ENCODE results near the gene DOCK10.

Gene DOCK10

DNA sequence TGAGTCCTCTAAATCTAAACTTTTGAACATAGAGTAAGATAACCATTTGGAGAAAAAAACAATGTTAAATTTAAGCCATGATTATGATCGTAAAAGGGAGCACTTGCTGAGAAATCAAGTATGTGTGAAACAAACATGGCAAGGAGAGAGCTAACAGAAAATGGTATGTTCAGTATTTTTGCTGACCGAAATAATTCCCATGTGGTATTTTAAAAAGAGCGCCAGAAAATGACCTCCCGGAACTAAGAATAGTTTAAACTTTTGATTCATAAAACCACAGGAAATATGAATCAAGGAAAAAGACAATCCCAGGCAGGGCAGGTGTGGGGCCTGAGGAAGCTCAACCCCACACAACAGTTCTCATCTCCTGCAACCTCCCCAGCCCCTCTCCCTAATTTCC lies 74.2 kb downstream of the DOCK10 start:
- WGBS, 2 experiments, result 94 to 95% methylated on average over 4 of the region's 4 CpGs

DNA sequence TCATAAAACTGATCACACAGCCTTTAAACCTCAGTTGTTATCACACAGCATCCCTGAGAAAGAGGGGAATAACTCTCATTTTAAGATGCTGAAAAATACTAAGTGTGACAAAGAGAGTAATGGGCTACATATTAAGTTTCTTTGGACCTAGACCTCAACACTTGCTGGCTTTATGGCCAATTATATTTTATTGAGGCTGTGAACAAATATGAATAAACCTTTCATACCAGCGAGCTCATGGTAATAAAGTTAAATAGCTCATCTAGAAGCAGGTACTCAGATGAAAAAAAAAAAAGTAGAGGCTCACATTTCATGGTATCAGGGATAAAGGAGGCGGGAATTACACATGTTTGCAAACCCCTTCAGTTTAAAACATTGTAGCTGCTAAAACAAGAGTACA lies 75.7 kb downstream of the DOCK10 start:
- no peaks in the 10 kb centered on the region for H3K27me3 ChIP-seq (ENCODE audit: control insufficient read depth, insufficient read depth, low read length, poor library complexity, severe bottlenecking)
- no peaks in the 10 kb centered on the region for H3K36me3 ChIP-seq (ENCODE audit: control insufficient read depth, insufficient read depth, low read length)
- H3K27ac ChIP-seq (ENCODE audit: insufficient read depth, low read depth, low read length, poor library complexity, severe bottlenecking), result no peak overlapping the region
- no peaks in the 10 kb centered on the region for H3K4me1 ChIP-seq (ENCODE audit: control insufficient read depth, insufficient read depth, low read length)
- no peak overlapping the region for H3K4me3 ChIP-seq (ENCODE audit: insufficient read depth, low read depth, low read length)
- no peaks in the 10 kb centered on the region for H3K9me3 ChIP-seq (ENCODE audit: control insufficient read depth, low read length)
- WGBS, 2 experiments, result 93 to 96% methylated on average over 2 of the region's 2 CpGs

More for the DNA sequence above, 74.2 kb downstream of the DOCK10 start:
- no peaks in the 10 kb centered on the region for H3K4me1 ChIP-seq (ENCODE audit: control insufficient read depth, insufficient read depth, low read length)
- H3K9me3 ChIP-seq (ENCODE audit: control insufficient read depth, low read length), result no peaks in the 10 kb centered on the region
- no peaks in the 10 kb centered on the region for H3K36me3 ChIP-seq (ENCODE audit: control insufficient read depth, insufficient read depth, low read length)
- no peak overlapping the region for H3K4me3 ChIP-seq (ENCODE audit: insufficient read depth, low read depth, low read length)
- no peaks in the 10 kb centered on the region for H3K27me3 ChIP-seq (ENCODE audit: control insufficient read depth, insufficient read depth, low read length, poor library complexity, severe bottlenecking)
- H3K27ac ChIP-seq (ENCODE audit: insufficient read depth, low read depth, low read length, poor library complexity, severe bottlenecking), result no peak overlapping the region

DNA sequence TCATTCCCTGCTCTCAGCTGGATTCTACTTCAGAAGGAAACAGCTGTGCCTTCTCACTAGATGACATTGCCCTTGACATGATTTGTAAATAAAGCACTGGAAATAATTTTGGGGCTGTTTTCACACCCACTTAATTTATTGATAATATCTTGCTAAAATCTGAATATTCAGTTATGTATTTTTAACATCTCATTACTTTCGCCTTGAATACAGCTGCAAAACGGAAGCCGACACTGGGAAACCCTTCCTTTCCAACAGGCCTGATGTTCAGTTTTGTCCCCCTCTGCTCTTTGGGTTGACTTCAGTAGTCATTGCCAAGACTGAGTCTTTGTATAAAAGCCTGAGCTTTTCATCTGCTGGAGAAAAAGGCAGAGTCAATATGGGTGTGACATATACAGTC lies 82.7 kb downstream of the DOCK10 start:
- H3K27ac ChIP-seq (ENCODE audit: insufficient read depth, low read depth, low read length, poor library complexity, severe bottlenecking), result no peak overlapping the region
- 93 to 97% methylated on average over 3 of the region's 3 CpGs for WGBS, 2 experiments

DNA sequence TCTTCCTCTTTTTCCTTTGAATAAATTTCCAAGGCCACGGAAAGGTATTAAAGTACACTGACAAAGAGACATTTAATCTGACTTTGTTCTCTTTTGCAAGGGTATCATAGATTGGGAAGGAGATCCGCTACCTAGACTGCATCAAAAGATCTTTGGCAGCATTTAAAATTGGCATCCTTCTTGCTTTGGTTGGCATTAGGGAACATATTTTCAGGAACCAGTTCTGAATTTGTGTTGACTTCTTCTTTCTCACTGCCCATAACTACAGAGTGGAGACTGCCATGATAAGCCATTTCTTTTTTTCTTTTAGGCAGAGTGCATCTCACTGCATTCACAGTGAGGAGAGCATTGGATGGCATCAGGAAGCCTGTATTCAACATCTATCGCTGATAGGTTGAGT lies 83.4 kb downstream of the DOCK10 start:
- Histone ChIP-seq H3K9me3 (ENCODE audit: control insufficient read depth, low read length) (no peaks in the 10 kb centered on the region), H3K36me3 (ENCODE audit: control insufficient read depth, insufficient read depth, low read length) (no peaks in the 10 kb centered on the region), H3K4me3 (ENCODE audit: insufficient read depth, low read depth, low read length) (no peak overlapping the region), H3K27me3 (ENCODE audit: control insufficient read depth, insufficient read depth, low read length, poor library complexity, severe bottlenecking) (no peaks in the 10 kb centered on the region), H3K27ac (ENCODE audit: insufficient read depth, low read depth, low read length, poor library complexity, severe bottlenecking) (no peak overlapping the region), H3K4me1 (ENCODE audit: control insufficient read depth, insufficient read depth, low read length) (no peaks in the 10 kb centered on the region)
- 96 to 98% methylated on average over 3 of the region's 3 CpGs for WGBS, 2 experiments

More for the DNA sequence above, 82.7 kb downstream of the DOCK10 start:
- no peaks in the 10 kb centered on the region for H3K9me3 ChIP-seq (ENCODE audit: control insufficient read depth, low read length)
- H3K27me3 ChIP-seq (ENCODE audit: control insufficient read depth, insufficient read depth, low read length, poor library complexity, severe bottlenecking), result no peaks in the 10 kb centered on the region
- no peaks in the 10 kb centered on the region for H3K4me1 ChIP-seq (ENCODE audit: control insufficient read depth, insufficient read depth, low read length)
- H3K4me3 ChIP-seq (ENCODE audit: insufficient read depth, low read depth, low read length), result no peak overlapping the region
- H3K36me3 ChIP-seq (ENCODE audit: control insufficient read depth, insufficient read depth, low read length), result no peaks in the 10 kb centered on the region

DNA sequence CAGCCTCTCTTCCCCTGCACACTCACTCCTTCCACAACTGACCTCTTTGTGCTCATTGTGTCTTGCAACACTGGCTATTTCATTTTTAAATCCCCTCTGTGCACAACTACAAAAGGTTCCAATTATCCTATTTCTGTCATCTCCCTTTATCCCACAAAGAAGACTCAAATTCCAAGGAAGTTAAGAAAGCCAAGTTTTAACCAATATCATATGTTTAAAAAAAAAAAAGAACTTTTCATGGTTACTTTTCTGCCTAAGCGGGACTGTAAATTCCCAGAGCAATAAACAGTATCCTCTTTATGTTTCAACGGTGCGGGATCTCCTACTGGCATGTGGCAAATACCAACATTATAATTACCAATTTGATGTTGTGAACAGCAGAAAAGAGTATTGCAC lies 83.8 kb downstream of the DOCK10 start:
- Histone ChIP-seq H3K4me3 (ENCODE audit: insufficient read depth, low read depth, low read length) (no peak overlapping the region), H3K9me3 (ENCODE audit: control insufficient read depth, low read length) (no peaks in the 10 kb centered on the region), H3K27me3 (ENCODE audit: control insufficient read depth, insufficient read depth, low read length, poor library complexity, severe bottlenecking) (no peaks in the 10 kb centered on the region), H3K36me3 (ENCODE audit: control insufficient read depth, insufficient read depth, low read length) (no peaks in the 10 kb centered on the region), H3K27ac (ENCODE audit: insufficient read depth, low read depth, low read length, poor library complexity, severe bottlenecking) (no peak overlapping the region), H3K4me1 (ENCODE audit: control insufficient read depth, insufficient read depth, low read length) (no peaks in the 10 kb centered on the region)
- 92 to 100% methylated on average over 2 to 3 of the region's 3 CpGs for WGBS, 2 experiments

DNA sequence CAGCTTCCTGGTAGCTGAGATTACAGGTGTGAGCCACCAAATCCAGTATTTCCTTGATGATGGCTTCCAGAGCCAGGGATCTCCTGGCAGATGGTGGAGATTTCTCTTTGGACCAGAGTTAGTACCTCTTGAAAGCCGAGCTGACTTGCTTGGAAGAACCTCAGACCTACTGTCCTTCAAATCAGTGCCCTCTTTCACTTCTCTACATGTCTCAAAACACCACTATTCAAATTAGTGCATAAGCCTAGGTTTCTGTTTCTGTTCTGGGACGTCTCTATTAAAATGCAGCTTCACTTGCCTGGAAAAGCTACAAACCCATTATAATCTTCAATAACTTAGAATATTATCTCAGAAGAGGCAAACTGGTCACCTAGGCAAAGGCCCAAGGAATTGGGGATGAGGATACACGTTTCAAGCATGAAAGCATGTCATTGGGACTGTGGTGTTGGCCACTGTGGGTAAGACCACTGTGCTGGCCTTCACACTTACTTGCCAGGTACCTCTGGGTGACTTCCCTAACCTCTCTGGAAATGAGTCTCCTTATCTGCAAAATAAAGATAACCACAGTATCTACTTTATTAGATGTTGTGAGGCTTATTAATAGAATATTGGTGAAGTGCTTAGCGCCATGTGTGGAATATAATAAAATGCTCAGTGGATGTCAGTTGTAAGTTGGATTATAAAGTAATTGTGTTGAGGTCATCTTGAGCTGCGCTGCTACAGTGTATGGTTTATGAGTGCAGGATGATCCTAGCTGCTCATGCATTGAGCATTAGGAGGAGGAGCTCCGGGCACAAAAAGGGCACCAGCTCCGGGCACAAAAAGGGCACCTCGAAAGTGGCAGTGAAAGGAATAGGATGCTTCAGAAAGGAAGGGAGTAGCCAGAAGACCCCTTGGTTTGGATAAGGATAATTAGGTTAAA lies 84.5 kb downstream of the DOCK10 start:
- H3K9me3 ChIP-seq (ENCODE audit: control insufficient read depth, low read length), result no peaks in the 10 kb centered on the region
- H3K4me1 ChIP-seq (ENCODE audit: control insufficient read depth, insufficient read depth, low read length), result no peaks in the 10 kb centered on the region
- no peaks in the 10 kb centered on the region for H3K27me3 ChIP-seq (ENCODE audit: control insufficient read depth, insufficient read depth, low read length, poor library complexity, severe bottlenecking)
- H3K4me3 ChIP-seq (ENCODE audit: insufficient read depth, low read depth, low read length), result no peak overlapping the region
- no peak overlapping the region for H3K27ac ChIP-seq (ENCODE audit: insufficient read depth, low read depth, low read length, poor library complexity, severe bottlenecking)
- 92 to 95% methylated on average over 8 of the region's 8 CpGs for WGBS, 2 experiments
- no peaks in the 10 kb centered on the region for H3K36me3 ChIP-seq (ENCODE audit: control insufficient read depth, insufficient read depth, low read length)

DNA sequence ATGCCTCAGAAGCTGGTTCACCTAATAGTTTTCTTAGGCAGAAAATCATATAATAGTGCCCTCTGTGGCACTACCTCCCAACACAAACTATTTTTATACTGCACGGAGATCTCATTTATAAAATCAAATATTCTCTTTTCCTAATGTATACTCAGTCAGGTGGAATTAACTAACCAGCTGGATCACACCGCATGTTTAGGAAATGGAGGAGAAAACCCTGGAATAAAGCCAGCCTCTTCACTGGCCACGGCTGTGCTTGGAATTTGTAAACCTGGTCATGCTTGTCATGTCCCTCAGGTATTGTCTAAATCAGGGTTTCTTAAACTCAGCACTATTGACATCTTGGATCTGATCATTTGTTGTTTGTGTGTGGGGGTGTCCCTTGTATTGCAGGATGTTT lies 85.6 kb downstream of the DOCK10 start:
- Histone ChIP-seq H3K9me3 (ENCODE audit: control insufficient read depth, low read length) (no peaks in the 10 kb centered on the region), H3K4me3 (ENCODE audit: insufficient read depth, low read depth, low read length) (no peak overlapping the region), H3K36me3 (ENCODE audit: control insufficient read depth, insufficient read depth, low read length) (no peaks in the 10 kb centered on the region), H3K4me1 (ENCODE audit: control insufficient read depth, insufficient read depth, low read length) (no peaks in the 10 kb centered on the region), H3K27ac (ENCODE audit: insufficient read depth, low read depth, low read length, poor library complexity, severe bottlenecking) (no peak overlapping the region), H3K27me3 (ENCODE audit: control insufficient read depth, insufficient read depth, low read length, poor library complexity, severe bottlenecking) (no peaks in the 10 kb centered on the region)
- 92 to 95% methylated on average over 3 of the region's 3 CpGs for WGBS, 2 experiments

DNA sequence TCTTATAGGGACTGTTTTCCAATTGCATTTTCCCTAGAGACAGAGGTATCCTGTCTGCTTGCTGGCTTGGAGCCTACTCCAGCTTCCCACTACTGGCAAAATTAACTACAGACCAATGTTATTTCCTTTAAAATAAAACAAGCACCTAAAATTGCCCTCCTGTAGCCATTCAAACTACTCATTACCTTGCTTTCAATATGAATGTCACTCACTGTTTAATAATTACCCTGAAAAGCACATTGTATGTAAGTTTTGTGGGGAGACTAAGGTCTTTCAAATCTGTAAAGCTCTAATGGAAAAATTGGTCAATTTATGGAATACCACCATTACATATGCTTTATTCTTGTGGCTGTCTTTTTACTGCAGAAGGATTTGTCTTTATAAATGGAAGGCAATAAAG lies 87.3 kb downstream of the DOCK10 start:
- no peaks in the 10 kb centered on the region for H3K27me3 ChIP-seq (ENCODE audit: control insufficient read depth, insufficient read depth, low read length, poor library complexity, severe bottlenecking)
- H3K36me3 ChIP-seq (ENCODE audit: control insufficient read depth, insufficient read depth, low read length), result no peaks in the 10 kb centered on the region
- no peaks in the 10 kb centered on the region for H3K9me3 ChIP-seq (ENCODE audit: control insufficient read depth, low read length)
- no peak overlapping the region for H3K27ac ChIP-seq (ENCODE audit: insufficient read depth, low read depth, low read length, poor library complexity, severe bottlenecking)
- H3K4me3 ChIP-seq (ENCODE audit: insufficient read depth, low read depth, low read length), result no peak overlapping the region
- no peaks in the 10 kb centered on the region for H3K4me1 ChIP-seq (ENCODE audit: control insufficient read depth, insufficient read depth, low read length)

DNA sequence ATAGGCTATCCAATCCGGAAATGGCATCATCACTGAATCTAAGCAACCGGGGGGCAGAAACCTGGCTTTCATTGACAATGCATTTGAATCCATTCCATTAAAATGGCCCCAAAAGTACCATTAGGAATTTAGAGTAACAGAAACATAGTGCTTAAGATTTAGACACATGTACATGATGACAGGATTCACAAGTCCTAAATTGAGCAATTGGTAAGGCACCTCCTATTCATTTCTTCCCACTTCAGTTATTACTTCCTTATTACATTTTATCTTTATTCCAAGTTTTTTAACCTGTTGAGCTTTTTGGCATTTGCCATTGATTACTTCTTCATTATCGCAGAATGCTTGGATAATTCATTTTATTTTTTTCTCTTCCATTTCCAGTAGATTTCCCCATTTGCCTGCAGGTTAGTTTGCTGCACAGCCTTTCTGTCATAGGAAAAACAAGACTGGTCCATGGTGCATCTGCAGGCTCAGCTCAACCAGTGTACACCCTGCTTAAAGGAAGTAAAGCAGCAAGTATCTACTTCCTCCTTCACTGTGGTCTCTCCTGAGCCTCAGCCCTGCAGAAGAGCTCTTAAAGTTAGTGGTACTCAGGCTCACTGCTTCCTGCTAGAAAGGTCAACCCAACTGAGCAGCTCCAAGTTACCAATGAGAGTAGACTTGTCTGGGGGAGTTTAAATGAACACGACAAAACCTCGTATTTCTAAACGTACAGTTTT lies 89.2 kb downstream of the DOCK10 start:
- WGBS, 2 experiments, result 91 to 92% methylated on average over 6 of the region's 6 CpGs
- Histone ChIP-seq H3K9me3 (ENCODE audit: control insufficient read depth, low read length) (no peaks in the 10 kb centered on the region), H3K27me3 (ENCODE audit: control insufficient read depth, insufficient read depth, low read length, poor library complexity, severe bottlenecking) (no peaks in the 10 kb centered on the region), H3K27ac (ENCODE audit: insufficient read depth, low read depth, low read length, poor library complexity, severe bottlenecking) (no peak overlapping the region), H3K4me1 (ENCODE audit: control insufficient read depth, insufficient read depth, low read length) (no peaks in the 10 kb centered on the region), H3K4me3 (ENCODE audit: insufficient read depth, low read depth, low read length) (no peak overlapping the region), H3K36me3 (ENCODE audit: control insufficient read depth, insufficient read depth, low read length) (no peaks in the 10 kb centered on the region)

DNA sequence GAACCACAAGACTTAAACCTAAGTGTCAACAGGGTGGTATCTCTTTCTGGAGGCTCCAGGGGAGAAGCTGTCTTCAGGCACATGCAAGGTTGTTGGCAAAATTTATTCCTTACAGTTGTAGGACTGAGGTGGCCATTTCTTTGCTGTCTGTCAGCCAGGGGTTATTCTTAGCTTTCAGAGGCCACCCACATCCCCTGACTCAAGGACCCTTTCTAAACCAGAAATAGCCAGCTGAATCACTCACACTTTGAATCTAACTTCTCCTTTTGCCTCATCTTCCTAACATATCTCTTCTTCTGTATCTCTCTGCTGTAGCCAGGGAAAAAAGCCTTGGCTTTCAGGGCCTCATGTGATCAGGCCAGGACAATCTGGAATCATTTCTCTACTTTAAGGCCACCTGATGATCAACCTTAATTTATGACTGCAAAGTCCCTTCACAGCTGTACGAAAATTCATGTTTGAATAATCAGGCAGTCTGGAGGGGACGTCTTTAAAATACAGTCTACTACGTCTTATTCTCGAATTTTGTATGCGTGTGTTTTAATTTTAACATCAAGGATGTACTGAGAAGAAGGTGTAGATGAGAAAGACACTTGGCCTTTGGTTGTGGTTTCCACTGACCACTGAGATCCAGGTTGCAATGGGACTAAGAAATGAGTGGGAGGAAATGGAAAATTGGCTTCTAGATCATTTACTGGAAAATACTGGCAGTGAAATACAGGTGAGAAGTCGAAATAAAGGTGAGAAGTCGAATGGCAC lies 90.4 kb downstream of the DOCK10 start:
- Histone ChIP-seq H3K4me3 (ENCODE audit: insufficient read depth, low read depth, low read length) (no peak overlapping the region), H3K27me3 (ENCODE audit: control insufficient read depth, insufficient read depth, low read length, poor library complexity, severe bottlenecking) (no peaks in the 10 kb centered on the region), H3K4me1 (ENCODE audit: control insufficient read depth, insufficient read depth, low read length) (no peaks in the 10 kb centered on the region), H3K36me3 (ENCODE audit: control insufficient read depth, insufficient read depth, low read length) (no peaks in the 10 kb centered on the region), H3K27ac (ENCODE audit: insufficient read depth, low read depth, low read length, poor library complexity, severe bottlenecking) (no peak overlapping the region), H3K9me3 (ENCODE audit: control insufficient read depth, low read length) (no peaks in the 10 kb centered on the region)
- 95 to 96% methylated on average over 7 of the region's 7 CpGs for WGBS, 2 experiments

All from ectodermal cell (in vitro differentiated cells).